Measurements from ENCODE around the gene UPF2.

Gene UPF2

DNA sequence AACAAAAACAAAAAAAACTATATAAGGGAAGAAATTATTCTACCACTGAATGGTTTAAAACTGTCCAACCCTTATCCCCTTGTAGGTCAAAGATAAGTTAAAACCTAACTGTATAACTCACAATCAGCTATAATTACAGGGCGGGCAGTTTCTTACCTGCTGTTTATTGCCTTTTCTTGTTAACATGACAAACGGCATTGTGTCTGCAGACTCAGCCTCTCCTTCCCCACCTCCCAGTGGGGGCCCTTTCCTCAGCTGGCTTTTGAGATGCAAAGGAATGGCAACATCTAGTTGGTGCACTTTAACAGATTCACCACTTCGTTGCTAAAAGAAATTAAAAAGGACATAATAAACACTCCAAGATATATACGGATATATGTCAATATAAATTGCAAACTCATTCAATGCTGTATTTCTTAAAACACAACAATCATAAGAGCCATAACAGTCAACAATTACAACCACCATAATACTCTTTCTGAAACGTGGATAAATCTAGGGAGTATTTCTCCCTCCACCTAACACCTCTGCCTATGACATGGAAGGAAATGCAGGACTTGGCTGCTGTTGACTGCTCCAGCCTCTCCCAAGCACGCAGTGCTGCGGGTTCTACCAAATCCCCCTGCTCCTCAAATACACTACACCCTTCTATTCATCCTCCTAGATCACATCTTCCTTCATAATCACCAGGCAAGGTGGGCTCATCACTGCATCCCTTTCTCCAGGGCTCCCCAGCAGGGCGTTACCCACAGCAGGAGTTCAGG is 106.0 kb downstream of the UPF2 start:
- ChIA-PET POLR2A (no interaction called here), CTCF (no interaction called here)
- no peak overlapping the region for H3K4me3 ChIP-seq (ENCODE audit: low read depth, low read length)
- TF ChIP-seq CTCF (IDR thresholded peaks at IDR 0.05; ENCODE audit: insufficient read depth, low read length, missing control alignments) = no peak
- DNase-seq (ENCODE audit: low read depth, low spot score) = no peak

DNA sequence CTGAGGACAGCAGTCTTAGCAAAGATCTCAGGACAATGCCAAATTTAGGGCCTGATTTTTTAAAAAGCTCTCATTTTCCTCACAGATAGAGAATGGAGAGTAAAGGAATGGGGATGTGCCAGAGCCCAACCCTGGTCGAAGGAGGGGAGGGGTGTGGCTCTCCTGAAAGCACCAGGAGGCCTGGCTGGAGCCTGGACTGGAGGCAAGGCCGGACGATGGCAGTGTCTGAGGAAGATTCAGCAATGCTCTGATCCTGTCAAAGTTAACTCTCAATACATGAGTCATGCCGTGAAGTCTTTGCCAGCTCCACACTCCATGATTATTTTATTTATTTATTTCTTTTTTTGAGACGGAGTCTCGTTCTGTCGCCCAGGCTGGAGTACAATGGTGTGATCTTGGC is 108.3 kb downstream of the UPF2 start:
- no peak overlapping the region for H3K4me3 ChIP-seq (ENCODE audit: low read depth, low read length)
- no peak for TF ChIP-seq CTCF (IDR thresholded peaks at IDR 0.05; ENCODE audit: insufficient read depth, low read length, missing control alignments)
- CTCF ChIA-PET = no interaction called here
- DNase-seq (ENCODE audit: low read depth, low spot score) = no peak
- POLR2A ChIA-PET = no interaction called here

GRCh38 chr10:11933577-11934223 is 108.9 kb downstream of the UPF2 start:
- ChIA-PET POLR2A (no interaction called here), CTCF (no interaction called here)
- no peak for DNase-seq (ENCODE audit: low read depth, low spot score)
- no peak for TF ChIP-seq CTCF (IDR thresholded peaks at IDR 0.05; ENCODE audit: insufficient read depth, low read length, missing control alignments)
- H3K4me3 ChIP-seq (ENCODE audit: low read depth, low read length) = no peak overlapping the region

GRCh38 chr10:11931038-11931437 is 111.6 kb downstream of the UPF2 start:
- TF ChIP-seq CTCF (IDR thresholded peaks at IDR 0.05; ENCODE audit: insufficient read depth, low read length, missing control alignments) = no peak
- ChIA-PET POLR2A (no interaction called here), CTCF (interaction anchor here (0.8 kb wide), 1 partner anchor 15 kb away, joined by 3 read pairs; no protein-coding TSS in a partner anchor)
- H3K4me3 ChIP-seq (ENCODE audit: low read depth, low read length) = no peak overlapping the region
- DNase-seq (ENCODE audit: low read depth, low spot score) = no peak

DNA sequence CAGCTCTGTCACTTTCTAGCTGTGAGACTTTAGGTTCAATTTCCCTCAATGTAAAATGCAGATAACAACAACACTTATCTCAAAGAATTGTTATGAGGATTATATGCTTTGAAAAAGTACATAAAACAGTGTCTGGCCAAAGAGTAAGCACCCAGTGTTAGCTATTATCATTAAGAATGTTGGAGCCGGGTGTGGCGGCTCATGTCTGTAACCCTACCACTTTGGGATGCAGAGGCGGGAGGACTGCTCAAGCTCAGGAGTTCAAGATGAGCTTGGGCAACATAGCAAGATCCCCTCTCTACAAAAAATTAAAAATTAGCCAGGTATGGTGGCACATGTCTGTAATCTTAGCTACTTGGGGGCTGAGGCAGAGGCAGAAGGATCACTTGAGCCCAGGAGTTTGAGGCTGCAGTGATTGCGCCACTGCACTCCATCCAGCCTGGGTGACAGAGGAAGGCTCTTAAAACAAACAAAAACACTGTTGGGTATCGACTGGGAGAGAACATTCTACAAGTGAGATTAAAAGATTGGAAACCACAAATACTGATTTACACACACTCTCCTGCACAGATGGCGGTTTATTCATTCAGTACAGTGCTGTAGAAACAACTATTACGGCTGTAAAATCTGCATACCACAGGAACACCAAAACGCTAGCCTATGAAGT is 112.2 kb downstream of the UPF2 start:
- no peak for DNase-seq (ENCODE audit: low read depth, low spot score)
- no peak for TF ChIP-seq CTCF (IDR thresholded peaks at IDR 0.05; ENCODE audit: insufficient read depth, low read length, missing control alignments)
- H3K4me3 ChIP-seq (ENCODE audit: low read depth, low read length) = no peak overlapping the region
- CTCF ChIA-PET = interaction anchor here (0.8 to 1.0 kb wide), 2 partner anchors 14 to 21 kb away, joined by 3 to 5 read pairs; no protein-coding TSS in a partner anchor
- POLR2A ChIA-PET = no interaction called here

GRCh38 chr10:11927746-11928145 is 114.9 kb downstream of the UPF2 start:
- ChIA-PET POLR2A (no interaction called here), CTCF (no interaction called here)
- H3K4me3 ChIP-seq (ENCODE audit: low read depth, low read length) = no peak overlapping the region
- TF ChIP-seq CTCF (IDR thresholded peaks at IDR 0.05; ENCODE audit: insufficient read depth, low read length, missing control alignments) = no peak
- no peak for DNase-seq (ENCODE audit: low read depth, low spot score)
